Glomerular endothelial cell (primary cell): ENCODE data around the gene VTA1. TPM values are rescaled to one million over a fixed set of nuclear protein-coding genes. Genes with fewer than 3 reads are reported as not detected.
A peak's percentile ranks its signal among the peaks of the same experiment; 100 is the strongest.
"Not testable (repeated sequence)": the region's sequence is repeated elsewhere in the genome, so short reads cannot be mapped to it uniquely, and the experiment has no call there.

Experiments
- DNase-seq: peaks from one replicate; pipeline ENCODE4 v3.0.0-alpha.2; 2011; ENCODE audit warnings: low read depth, low spot score; ENCODE audit errors: extremely low read depth
- total RNA-seq: library from RNA; depleted of rRNA; stranded (reverse); fragments of >200 nt; gene quantifications from 2 replicates; pipeline ENCODE4 v1.2.3, GENCODE V29; 2015

VTA1 gene
- total RNA-seq, 1 donor from 2014 or later, result 50.2 TPM

GRCh38 chr6:142223938-142224337, 76.9 kb downstream of the VTA1 start:
- DNase-seq, result no peak

- no peak for DNase-seq
These were observed 78.1 kb downstream of the VTA1 start for GRCh38 chr6:142225115-142225514.

GRCh38 chr6:142225552-142225951, 78.5 kb downstream of the VTA1 start:
- no peak for DNase-seq

- DNase-seq, result no peak
These were observed 79.7 kb downstream of the VTA1 start for GRCh38 chr6:142226731-142227130.

GRCh38 chr6:142229518-142230270, 82.6 kb downstream of the VTA1 start:
- DNase-seq, result not testable (repeated sequence)

- DNase-seq, result peak; percentile 36
These were observed 85.4 kb downstream of the VTA1 start for GRCh38 chr6:142232206-142233044.

- DNase-seq, result no peak
These were observed 87.1 kb downstream of the VTA1 start for GRCh38 chr6:142233945-142234682.

GRCh38 chr6:142235272-142235671, 88.2 kb downstream of the VTA1 start:
- no peak for DNase-seq

- no peak for DNase-seq
These were observed 88.7 kb downstream of the VTA1 start for GRCh38 chr6:142235791-142236190.

- no peak for DNase-seq
These were observed 89.6 kb downstream of the VTA1 start for GRCh38 chr6:142236691-142237090.

GRCh38 chr6:142238881-142239280, 91.8 kb downstream of the VTA1 start:
- DNase-seq, result no peak

GRCh38 chr6:142240179-142240578, 93.1 kb downstream of the VTA1 start:
- no peak for DNase-seq

GRCh38 chr6:142241061-142241460, 94.0 kb downstream of the VTA1 start:
- DNase-seq, result no peak

GRCh38 chr6:142242269-142242668, 95.2 kb downstream of the VTA1 start:
- no peak for DNase-seq

- no peak for DNase-seq
These were observed 99.9 kb downstream of the VTA1 start for GRCh38 chr6:142246960-142247359.

GRCh38 chr6:142249266-142249665, 102.2 kb downstream of the VTA1 start:
- no peak for DNase-seq

- no peak for DNase-seq
These were observed 104.9 kb downstream of the VTA1 start for GRCh38 chr6:142251930-142252445.

- no peak for DNase-seq
These were observed 107.5 kb downstream of the VTA1 start for GRCh38 chr6:142254513-142254912.

GRCh38 chr6:142255785-142256184, 108.7 kb downstream of the VTA1 start:
- DNase-seq, result no peak

- no peak for DNase-seq
These were observed 111.2 kb downstream of the VTA1 start for GRCh38 chr6:142258305-142258704.

GRCh38 chr6:142258757-142259156, 111.7 kb downstream of the VTA1 start:
- DNase-seq, result no peak
